A673 (cell line): Measurements from ENCODE around the gene F2R.

ENCODE experiments used
- CTCF ChIP-seq: fragments of 300-800, 200-600 bp; sonication (generic); conservative IDR thresholded peaks from 2 replicates; pipeline ENCODE4 v1.5.1; 2017; ENCODE audit warnings: low read depth, mild to moderate bottlenecking, antibody characterized with exemption, low read length, moderate library complexity, mixed read lengths
- EZH2 ChIP-seq: fragments of 200-600 bp; sonication (generic); IDR thresholded peaks from 2 replicates; pipeline ENCODE4 v1.6.1; 2017; ENCODE audit warnings: borderline replicate concordance, low read depth, mild to moderate bottlenecking, mixed read lengths, antibody characterized with exemption, low read length; ENCODE audit not compliant: poor library complexity, severe bottlenecking

- TF ChIP-seq CTCF (no peak), EZH2 (no peak)
Measured at GRCh38 chr5:76681287-76681686, 34.6 kb upstream of the F2R start.
